ENCODE data around the gene EGF. TPM values are rescaled to one million over a fixed set of nuclear protein-coding genes. Genes with fewer than 3 reads are reported as not detected.

EGF gene
- 1.3 and 1.9 TPM in 2 replicates for total RNA-seq

DNA sequence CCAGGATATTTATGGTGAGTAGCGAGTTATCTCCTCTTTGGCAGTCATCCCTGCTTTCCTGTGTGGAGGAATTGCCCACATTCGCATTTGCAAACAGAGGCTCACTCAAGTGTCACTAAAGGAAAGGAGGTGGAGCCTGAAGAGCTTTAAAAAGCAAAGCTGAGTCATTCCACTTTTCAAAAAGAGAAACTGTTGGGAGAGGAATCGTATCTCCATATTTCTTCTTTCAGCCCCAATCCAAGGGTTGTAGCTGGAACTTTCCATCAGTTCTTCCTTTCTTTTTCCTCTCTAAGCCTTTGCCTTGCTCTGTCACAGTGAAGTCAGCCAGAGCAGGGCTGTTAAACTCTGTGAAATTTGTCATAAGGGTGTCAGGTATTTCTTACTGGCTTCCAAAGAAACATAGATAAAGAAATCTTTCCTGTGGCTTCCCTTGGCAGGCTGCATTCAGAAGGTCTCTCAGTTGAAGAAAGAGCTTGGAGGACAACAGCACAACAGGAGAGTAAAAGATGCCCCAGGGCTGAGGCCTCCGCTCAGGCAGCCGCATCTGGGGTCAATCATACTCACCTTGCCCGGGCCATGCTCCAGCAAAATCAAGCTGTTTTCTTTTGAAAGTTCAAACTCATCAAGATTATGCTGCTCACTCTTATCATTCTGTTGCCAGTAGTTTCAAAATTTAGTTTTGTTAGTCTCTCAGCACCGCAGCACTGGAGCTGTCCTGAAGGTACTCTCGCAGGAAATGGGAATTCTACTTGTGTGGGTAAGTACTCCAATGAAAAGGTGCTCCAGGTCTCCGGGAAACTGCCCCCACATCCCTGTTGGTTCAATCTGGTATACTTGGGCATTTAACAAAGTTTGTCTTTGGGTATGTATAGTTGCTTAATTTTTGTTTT lies at the start of gene EGF:
EGF (plus strand) TSS at position 178 of the 890 bp plus-strand sequence; CDS start at position 631, 453 bp downstream.

Other genes starting within 250 kb of the EGF start
- gene CASP6, start 209.4 kb upstream of the EGF start, total RNA-seq = 34.4 and 44.4 TPM in 2 replicates
- gene PLA2G12A, start 182.8 kb upstream of the EGF start, total RNA-seq = 9.6 and 65.5 TPM in 2 replicates
- 3.0 and 3.7 TPM in 2 replicates for gene CFI, start 110.9 kb upstream of the EGF start, total RNA-seq
- gene GAR1, start 97.1 kb upstream of the EGF start, total RNA-seq = 2.7 and 3.2 TPM in 2 replicates
- 0.22 TPM in 1 of 2 replicates, not detected in the other for gene RRH, start 84.9 kb upstream of the EGF start, total RNA-seq
- gene LRIT3, start 64.8 kb upstream of the EGF start, total RNA-seq = under 0.01 and 0.11 TPM in 2 replicates